MM.1S (cell line): ENCODE measurements around the gene C12orf42.

ENCODE experiments used
- EZH2 ChIP-seq: fragments of 300-600 bp; sonication (generic); optimal IDR thresholded peaks from 2 replicates; pipeline ENCODE3; 2017; ENCODE audit warnings: low read depth, mild to moderate bottlenecking, antibody characterized with exemption, low read length, mixed read lengths
- EZH2phosphoT487 ChIP-seq: fragments of 300-600 bp; sonication (generic); IDR thresholded peaks from 2 replicates; pipeline ENCODE4 v1.6.1; 2018; ENCODE audit warnings: antibody characterized with exemption, low read length
- TF ChIP-seq, protein P1 (sequence below): fragments of 300-600 bp; sonication (generic); IDR thresholded peaks from 2 replicates; pipeline ENCODE4 v1.5.1; 2016; ENCODE audit warnings: antibody characterized with exemption, low read length, mixed read lengths

DNA sequence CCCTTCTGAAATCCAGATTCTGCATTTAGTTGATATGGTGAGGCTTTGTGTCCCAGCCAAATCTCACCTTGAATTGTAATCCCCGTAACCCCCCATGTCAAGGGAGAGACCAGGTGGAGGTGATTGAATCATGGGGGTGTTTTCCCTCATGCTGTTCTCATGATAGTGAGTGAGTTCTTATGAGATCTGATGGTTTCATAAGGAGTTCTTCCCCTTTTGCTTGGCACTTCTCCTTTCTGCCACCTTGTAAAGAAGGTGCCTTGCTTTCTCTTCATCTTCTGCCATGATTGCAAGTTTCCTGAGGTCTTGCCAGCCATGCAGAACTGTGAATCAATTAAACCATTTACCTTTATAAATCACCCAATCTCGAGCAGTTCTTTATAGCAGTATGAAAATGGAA, 23.1 kb upstream of the C12orf42 start:
- TF ChIP-seq, protein P1, sequence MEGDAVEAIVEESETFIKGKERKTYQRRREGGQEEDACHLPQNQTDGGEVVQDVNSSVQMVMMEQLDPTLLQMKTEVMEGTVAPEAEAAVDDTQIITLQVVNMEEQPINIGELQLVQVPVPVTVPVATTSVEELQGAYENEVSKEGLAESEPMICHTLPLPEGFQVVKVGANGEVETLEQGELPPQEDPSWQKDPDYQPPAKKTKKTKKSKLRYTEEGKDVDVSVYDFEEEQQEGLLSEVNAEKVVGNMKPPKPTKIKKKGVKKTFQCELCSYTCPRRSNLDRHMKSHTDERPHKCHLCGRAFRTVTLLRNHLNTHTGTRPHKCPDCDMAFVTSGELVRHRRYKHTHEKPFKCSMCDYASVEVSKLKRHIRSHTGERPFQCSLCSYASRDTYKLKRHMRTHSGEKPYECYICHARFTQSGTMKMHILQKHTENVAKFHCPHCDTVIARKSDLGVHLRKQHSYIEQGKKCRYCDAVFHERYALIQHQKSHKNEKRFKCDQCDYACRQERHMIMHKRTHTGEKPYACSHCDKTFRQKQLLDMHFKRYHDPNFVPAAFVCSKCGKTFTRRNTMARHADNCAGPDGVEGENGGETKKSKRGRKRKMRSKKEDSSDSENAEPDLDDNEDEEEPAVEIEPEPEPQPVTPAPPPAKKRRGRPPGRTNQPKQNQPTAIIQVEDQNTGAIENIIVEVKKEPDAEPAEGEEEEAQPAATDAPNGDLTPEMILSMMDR, result no peak
- TF ChIP-seq EZH2 (no peak), EZH2phosphoT487 (no peak)
